ENCODE results near the gene EPB41L4A. TPM values are rescaled to one million over a fixed set of nuclear protein-coding genes. Genes with fewer than 3 reads are reported as not detected.
A peak's percentile ranks its signal among the peaks of the same experiment; 100 is the strongest.

Gene EPB41L4A
- total RNA-seq, 1 experiment from 2014 or later: 28.6 TPM

DNA sequence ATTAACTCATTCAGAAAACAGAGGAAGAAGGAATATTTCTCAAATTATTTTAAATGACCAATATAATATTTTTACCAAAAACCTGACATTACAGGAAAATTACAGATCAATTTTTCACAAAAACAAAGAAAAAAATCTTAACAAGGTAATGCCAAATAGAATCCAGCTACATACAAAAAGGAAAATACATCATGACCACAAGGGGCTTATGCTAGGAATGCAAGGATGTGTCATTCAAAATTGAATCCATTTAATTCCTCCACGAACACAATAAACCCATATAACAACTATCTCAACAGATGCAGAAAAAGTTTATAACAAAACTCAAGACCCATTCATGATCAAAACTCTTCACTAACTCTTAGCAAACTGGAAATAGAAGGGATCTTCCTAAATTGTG lies 239.8 kb downstream of the EPB41L4A start:
- intact Hi-C loops (cut with micrococcal nuclease; ENCODE audit: unreplicated experiment): loop anchor here (5.0 kb wide), 2 partner anchors 58 to 578 kb away; no protein-coding TSS in a partner anchor
- CTCF ChIA-PET: no interaction called here
- Mint-ChIP-seq H3K9me3 (ENCODE audit: low read depth, unreplicated experiment) (no peaks in the 10 kb centered on the region), H3K4me3 (ENCODE audit: low read depth, unreplicated experiment) (no peak overlapping the region), H3K36me3 (ENCODE audit: insufficient read depth, unreplicated experiment) (peaks cover 17% of the 10 kb centered on the region), H3K27ac (ENCODE audit: unreplicated experiment) (no peak overlapping the region), H3K27me3 (ENCODE audit: unreplicated experiment) (no peaks in the 10 kb centered on the region), H3K4me1 (ENCODE audit: low read depth, unreplicated experiment) (peaks cover 12% of the 10 kb centered on the region)
- DNase-seq: no peak
- BruUV-seq (replicated peaks): no TSS peak
- TF ChIP-seq, protein P1, sequence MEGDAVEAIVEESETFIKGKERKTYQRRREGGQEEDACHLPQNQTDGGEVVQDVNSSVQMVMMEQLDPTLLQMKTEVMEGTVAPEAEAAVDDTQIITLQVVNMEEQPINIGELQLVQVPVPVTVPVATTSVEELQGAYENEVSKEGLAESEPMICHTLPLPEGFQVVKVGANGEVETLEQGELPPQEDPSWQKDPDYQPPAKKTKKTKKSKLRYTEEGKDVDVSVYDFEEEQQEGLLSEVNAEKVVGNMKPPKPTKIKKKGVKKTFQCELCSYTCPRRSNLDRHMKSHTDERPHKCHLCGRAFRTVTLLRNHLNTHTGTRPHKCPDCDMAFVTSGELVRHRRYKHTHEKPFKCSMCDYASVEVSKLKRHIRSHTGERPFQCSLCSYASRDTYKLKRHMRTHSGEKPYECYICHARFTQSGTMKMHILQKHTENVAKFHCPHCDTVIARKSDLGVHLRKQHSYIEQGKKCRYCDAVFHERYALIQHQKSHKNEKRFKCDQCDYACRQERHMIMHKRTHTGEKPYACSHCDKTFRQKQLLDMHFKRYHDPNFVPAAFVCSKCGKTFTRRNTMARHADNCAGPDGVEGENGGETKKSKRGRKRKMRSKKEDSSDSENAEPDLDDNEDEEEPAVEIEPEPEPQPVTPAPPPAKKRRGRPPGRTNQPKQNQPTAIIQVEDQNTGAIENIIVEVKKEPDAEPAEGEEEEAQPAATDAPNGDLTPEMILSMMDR (IDR thresholded peaks at IDR 0.05; ENCODE audit: unreplicated experiment): no peak

- DNase-seq: peak; percentile 57
- Mint-ChIP-seq H3K36me3 (ENCODE audit: insufficient read depth, unreplicated experiment) (peaks cover 5% of the 10 kb centered on the region), H3K27me3 (ENCODE audit: unreplicated experiment) (no peaks in the 10 kb centered on the region), H3K4me1 (ENCODE audit: low read depth, unreplicated experiment) (no peaks in the 10 kb centered on the region), H3K4me3 (ENCODE audit: low read depth, unreplicated experiment) (no peak overlapping the region), H3K9me3 (ENCODE audit: low read depth, unreplicated experiment) (no peaks in the 10 kb centered on the region), H3K27ac (ENCODE audit: unreplicated experiment) (no peak overlapping the region)
- CTCF ChIA-PET: interaction anchor here (0.6 to 2.4 kb wide), 4 partner anchors 8 to 317 kb away, joined by 3 to 20 read pairs (median 5); no protein-coding TSS in a partner anchor
- TF ChIP-seq, protein P1 (IDR thresholded peaks at IDR 0.05; ENCODE audit: unreplicated experiment): peak; percentile 67
- no TSS peak for BruUV-seq (replicated peaks)
- intact Hi-C loops (cut with micrococcal nuclease; ENCODE audit: unreplicated experiment): loop anchor here (1.0 to 5.0 kb wide), 4 partner anchors 62 to 582 kb away; no protein-coding TSS in a partner anchor
These were observed 244.0 kb downstream of the EPB41L4A start for GRCh38 chr5:112174959-112175594.

GRCh38 chr5:112165897-112166737 lies 253.0 kb downstream of the EPB41L4A start:
- Mint-ChIP-seq H3K4me1 (ENCODE audit: low read depth, unreplicated experiment) (peaks cover 38% of the 10 kb centered on the region), H3K36me3 (ENCODE audit: insufficient read depth, unreplicated experiment) (peaks cover 74% of the 10 kb centered on the region), H3K27me3 (ENCODE audit: unreplicated experiment) (no peaks in the 10 kb centered on the region), H3K9me3 (ENCODE audit: low read depth, unreplicated experiment) (no peaks in the 10 kb centered on the region), H3K4me3 (ENCODE audit: low read depth, unreplicated experiment) (no peak overlapping the region), H3K27ac (ENCODE audit: unreplicated experiment) (peak overlapping the region; percentile 68)
- TF ChIP-seq, protein P1 (IDR thresholded peaks at IDR 0.05; ENCODE audit: unreplicated experiment): no peak
- no TSS peak for BruUV-seq (replicated peaks)
- intact Hi-C loops (cut with micrococcal nuclease; ENCODE audit: unreplicated experiment): no loop called here
- no peak for DNase-seq
- CTCF ChIA-PET: interaction anchor here (0.7 to 1.5 kb wide), 2 partner anchors 10 to 220 kb away, joined by 4 to 7 read pairs; no protein-coding TSS in a partner anchor

DNA sequence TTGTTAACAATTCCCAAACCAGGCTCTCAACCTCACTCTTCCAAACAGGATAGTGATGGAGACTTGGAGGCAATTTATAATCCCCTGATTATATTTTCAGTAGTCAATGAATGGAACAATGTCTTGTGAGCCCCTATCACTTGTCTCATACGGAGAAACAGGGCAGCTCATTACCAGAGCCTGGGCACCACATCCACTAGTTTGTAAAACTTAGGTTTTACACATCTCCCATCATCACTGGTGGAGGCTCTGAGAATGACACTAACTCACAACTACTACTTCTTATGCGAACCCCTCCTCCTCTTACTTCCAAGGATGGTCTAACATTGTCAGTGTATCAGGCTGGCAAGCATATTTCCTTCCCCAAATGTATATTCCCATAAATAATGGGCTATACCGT lies 253.7 kb downstream of the EPB41L4A start:
- intact Hi-C loops (cut with micrococcal nuclease; ENCODE audit: unreplicated experiment): no loop called here
- TF ChIP-seq, protein P1 (IDR thresholded peaks at IDR 0.05; ENCODE audit: unreplicated experiment): no peak
- Mint-ChIP-seq H3K36me3 (ENCODE audit: insufficient read depth, unreplicated experiment) (peaks cover 77% of the 10 kb centered on the region), H3K4me3 (ENCODE audit: low read depth, unreplicated experiment) (no peak overlapping the region), H3K4me1 (ENCODE audit: low read depth, unreplicated experiment) (peaks cover 43% of the 10 kb centered on the region), H3K27ac (ENCODE audit: unreplicated experiment) (peak overlapping the region; percentile 68), H3K27me3 (ENCODE audit: unreplicated experiment) (no peaks in the 10 kb centered on the region), H3K9me3 (ENCODE audit: low read depth, unreplicated experiment) (peaks cover 3% of the 10 kb centered on the region)
- CTCF ChIA-PET: no interaction called here
- no TSS peak for BruUV-seq (replicated peaks)
- no peak for DNase-seq
